HepG2 (cell line): ENCODE data around the gene PRMT7. TPM values are rescaled to one million over a fixed set of nuclear protein-coding genes. Genes with fewer than 3 reads are reported as not detected.

Experiments used
- ATAC-seq: fragments of 200-7000 bp; cut with Tn5 transposase; 3 replicates; pipeline ENCODE4 v1.9.1; 2020; ENCODE audit warnings: mild to moderate bottlenecking, moderate library complexity
- BruUV-seq: library from RNA; stranded (reverse); fragments of 400-500 nt; replicated peaks from 2 replicates; lab custom pipeline; 2021; lab: Mats Ljungman, UMichigan
- CTCF ChIA-PET: fragments of 300-600 bp; formaldehyde crosslinking; extraction: SDS; loops from one replicate; lab custom pipeline; 2021; ENCODE audit warnings: low total read pairs, inconsistent platforms, low intra/inter-chr PET ratio; lab: Yijun Ruan, JAX
- POLR2A ChIA-PET: fragments of 350-600 bp; sonication (Branson Sonifier 250); formaldehyde crosslinking; loops from one replicate; lab custom pipeline; 2020; ENCODE audit warnings: antibody characterized with exemption, inconsistent platforms; lab: Yijun Ruan, JAX
- DNase-seq: peaks from one replicate; pipeline ENCODE4 v3.0.0-alpha.2; 2015; ENCODE audit warnings: low spot score
- FAIRE-seq: peaks from 3 replicates; lab custom pipeline; 2011; peaks lifted over from hg19 to GRCh38; lab: Jason Lieb, UNC
- H2AFZ ChIP-seq: one replicate; pipeline ENCODE4 v1.6.1; 2011; ENCODE audit warnings: low read length, inconsistent platforms
- H3K27ac ChIP-seq: fragments of 300-600 bp; 3 replicates; pipeline ENCODE4 v1.8.0; 2011; ENCODE audit warnings: mixed run types, mild to moderate bottlenecking, mixed read lengths, low read length, inconsistent platforms; ENCODE audit not compliant: insufficient read depth; ENCODE audit errors: extremely low read length
- H3K27me3 ChIP-seq, 2 experiments: fragments of 200-600 bp in 1 of 2; 2 replicates in 1 of 2; 3 replicates in 1 of 2; pipeline versions ENCODE4 v1.6.0 to v1.8.0; 2011; ENCODE audit warnings: low read length in 2 of 2, mild to moderate bottlenecking in 2 of 2, moderate library complexity in 2 of 2, inconsistent platforms in 1 of 2; ENCODE audit not compliant: insufficient read depth in 2 of 2, control insufficient read depth in 1 of 2
- H3K36me3 ChIP-seq, 2 experiments: fragments of 200-600 bp in 1 of 2; replicated peaks in 1 of 2; 2 replicates in 1 of 2; 3 replicates in 1 of 2; pipeline versions ENCODE4 v1.5.1 to v1.8.0; 2011; ENCODE audit warnings: low read length in 2 of 2, inconsistent platforms in 1 of 2; ENCODE audit not compliant: insufficient read depth in 2 of 2, control insufficient read depth in 1 of 2
- H3K4me1 ChIP-seq: 2 replicates; pipeline ENCODE4 v1.5.1; 2012; ENCODE audit warnings: low read length, inconsistent platforms; ENCODE audit not compliant: insufficient read depth
- H3K4me2 ChIP-seq: 2 replicates; pipeline ENCODE4 v1.6.0; 2011; ENCODE audit warnings: low read depth, low read length, inconsistent platforms
- H3K4me3 ChIP-seq, 3 experiments: fragments of 200-600 bp in 1 of 3; sonication (generic), shearing (Covaris generic) in 1 of 3; replicated peaks in 1 of 3; 2 replicates each; pipeline ENCODE4 v1.5.1; 2011 to 2016; ENCODE audit warnings: low read length in 3 of 3, inconsistent platforms in 2 of 3, low read depth in 2 of 3, mild to moderate bottlenecking in 2 of 3, control low read depth in 1 of 3, mixed read lengths in 1 of 3; ENCODE audit not compliant: insufficient read depth in 1 of 3
- H3K79me2 ChIP-seq: one replicate; pipeline ENCODE4 v1.6.1; 2011; ENCODE audit warnings: low read length, inconsistent platforms; ENCODE audit not compliant: insufficient read depth
- H3K9ac ChIP-seq: 2 replicates; pipeline ENCODE4 v1.6.0; 2011; ENCODE audit warnings: mild to moderate bottlenecking, low read depth, low read length, inconsistent platforms; ENCODE audit not compliant: insufficient read depth
- H3K9me3 ChIP-seq: 2 replicates; pipeline ENCODE4 v1.5.1; 2012; ENCODE audit warnings: mild to moderate bottlenecking, low read length
- H4K20me1 ChIP-seq: 2 replicates; pipeline ENCODE4 v1.6.0; 2011; ENCODE audit warnings: inconsistent platforms, mild to moderate bottlenecking, low read length, moderate library complexity; ENCODE audit not compliant: insufficient read depth
- CEBPB ChIP-seq: IDR thresholded peaks from 2 replicates; pipeline ENCODE4 v1.6.1; 2011; ENCODE audit warnings: low read depth, low read length, improper control_type of control experiment, borderline replicate concordance
- ESRRA ChIP-seq: sonication (generic); formaldehyde crosslinking; IDR thresholded peaks from 2 replicates; pipeline ENCODE4 v1.5.1; 2020; ENCODE audit warnings: mild to moderate bottlenecking, low read depth, missing genetic modification reagents
- KDM3A ChIP-seq: IDR thresholded peaks from 2 replicates; pipeline ENCODE4 v1.6.1; 2018; ENCODE audit warnings: low read depth, missing compliant biosample characterization
- MAFK ChIP-seq, 2 experiments: IDR thresholded peaks in 1 of 2; conservative IDR thresholded peaks in 1 of 2; 2 replicates each; pipeline ENCODE4 v1.6.1; 2011; ENCODE audit warnings: improper control_type of control experiment in 2 of 2, low read length in 2 of 2
- MED13 ChIP-seq: sonication (generic); formaldehyde crosslinking; IDR thresholded peaks from 2 replicates; pipeline ENCODE4 v1.5.0; 2020; ENCODE audit warnings: missing genetic modification reagents
- PAX8 ChIP-seq: sonication (generic); formaldehyde crosslinking; IDR thresholded peaks from 2 replicates; pipeline ENCODE4 v1.8.0; 2022; ENCODE audit warnings: mild to moderate bottlenecking, missing genetic modification reagents, borderline replicate concordance
- PHF20 ChIP-seq: sonication (generic); formaldehyde crosslinking; IDR thresholded peaks from 2 replicates; pipeline ENCODE4 v1.5.0; 2020; ENCODE audit warnings: mild to moderate bottlenecking, missing genetic modification reagents
- THYN1 ChIP-seq: sonication (generic); formaldehyde crosslinking; IDR thresholded peaks from 2 replicates; pipeline ENCODE4 v1.8.1; 2023; ENCODE audit warnings: low read depth, mild to moderate bottlenecking, moderate library complexity, missing genetic modification reagents, borderline replicate concordance
- ZNF317 ChIP-seq: sonication (generic); formaldehyde crosslinking; IDR thresholded peaks from 2 replicates; pipeline ENCODE4 v1.5.0; 2020; ENCODE audit warnings: mild to moderate bottlenecking, missing genetic modification reagents
- ZNF430 ChIP-seq: sonication (generic); formaldehyde crosslinking; IDR thresholded peaks from 2 replicates; pipeline ENCODE4 v1.9.0; 2021; ENCODE audit warnings: mild to moderate bottlenecking, missing genetic modification reagents
- WGBS: methylation state at CpG from one replicate; pipeline ENCODE4 v1.1.6; 2017; ENCODE audit warnings: low lambda C conversion rate; 5-methylcytosine and 5-hydroxymethylcytosine counted together
- in situ Hi-C: cut with HindIII; loops from 2 replicates; pipeline ENCODE4 v1.10.0; 2017; ENCODE audit warnings: low pct_unique_long_range_greater_than_20kb; ENCODE audit not compliant: extremely low pct_ligation_motif_present
- intact Hi-C: fragments of 100-400 bp; cut with micrococcal nuclease; formaldehyde crosslinking; loops from one replicate; pipeline ENCODE4 v1.10.0; 2022; ENCODE audit not compliant: unreplicated experiment
- polyA plus RNA-seq, 8 experiments: library from polyadenylated mRNA; depleted of rRNA in 3 of 8; stranded (reverse) in 7 of 8; unstranded in 1 of 8; fragments of >200 nt; fragmentation: Illumina TruSeq in 4 of 8; extraction: Trizol in 4 of 8; gene quantifications; 2 replicates each; pipeline versions ENCODE4 v1.2.1 to v1.2.3, GENCODE V29; 2011 to 2016; ENCODE audit warnings: low read depth in 4 of 8, missing spikeins in 1 of 8, mixed read lengths in 1 of 8; ENCODE audit not compliant: insufficient read depth in 1 of 8
- total RNA-seq, 5 experiments: library from RNA; depleted of rRNA; stranded (reverse); fragments of >200 nt; fragmentation: Illumina TruSeq; extraction: Trizol; gene quantifications; 2 replicates each; pipeline ENCODE4 v1.2.3, GENCODE V29; 2016; ENCODE audit warnings: low read depth in 1 of 5
- TF ChIP-seq, protein P1 (sequence below), 2 experiments: IDR thresholded peaks; 2 replicates each; pipeline ENCODE4 v1.6.1; 2011 to 2012; ENCODE audit warnings: low read length in 2 of 2, borderline replicate concordance in 1 of 2, low read depth in 1 of 2, mild to moderate bottlenecking in 1 of 2, moderate library complexity in 1 of 2
- TF ChIP-seq, protein P2 (sequence below): sonication (generic); formaldehyde crosslinking; IDR thresholded peaks from 2 replicates; pipeline ENCODE4 v1.5.1; 2020; ENCODE audit warnings: mild to moderate bottlenecking, moderate library complexity, missing genetic modification reagents
- TF ChIP-seq, protein P3 (sequence below): sonication (generic); formaldehyde crosslinking; IDR thresholded peaks from 2 replicates; pipeline ENCODE4 v1.5.1; 2020; ENCODE audit warnings: missing genetic modification reagents, mild to moderate bottlenecking, borderline replicate concordance
- TF ChIP-seq, protein P4 (sequence below): sonication (generic); formaldehyde crosslinking; IDR thresholded peaks from 2 replicates; pipeline ENCODE4 v1.8.1; 2023; ENCODE audit warnings: mild to moderate bottlenecking, missing genetic modification reagents

PRMT7 gene
- total and polyA plus RNA-seq, 2 of the 13 experiments (the other 11 are each of a cell fraction or from before 2014, with no cell fraction given) = 47.5 to 55.0 TPM

DNA sequence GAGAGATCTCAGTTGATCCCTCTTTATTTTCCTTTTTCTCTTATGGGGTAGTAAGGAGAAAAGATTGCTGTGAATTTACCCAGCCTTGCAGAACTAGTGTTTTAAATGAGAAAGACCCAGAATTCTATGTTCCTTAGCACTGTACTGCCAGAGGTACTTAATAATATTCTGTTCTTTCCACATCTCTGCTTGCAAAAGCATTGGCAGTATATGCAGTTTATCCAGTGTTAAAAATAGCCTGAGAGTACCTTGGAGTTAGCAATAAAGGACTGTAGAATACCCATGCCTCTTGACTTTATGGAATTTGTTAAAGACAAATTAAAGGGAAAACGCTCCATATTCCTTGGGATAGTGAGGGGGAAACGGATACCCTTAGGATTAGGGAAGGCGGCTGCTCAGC, 34.6 kb upstream of the PRMT7 start:
- peaks cover 46% of the 10 kb centered on the region for H3K79me2 ChIP-seq
- DNase-seq = no peak
- H3K27ac ChIP-seq = peak overlapping the region; percentile 52

More for the DNA sequence above, 34.6 kb upstream of the PRMT7 start:
- FAIRE-seq (no peak), ATAC-seq (no peak)
- in situ Hi-C loops (no loop called here), intact Hi-C loops (no loop called here)
- Histone ChIP-seq H3K9me3 (no peaks in the 10 kb centered on the region), H3K4me3 (no peak overlapping the region), H3K4me2 (peak overlapping the region; percentile 48; the same call in 1 of the 2 replicates), H3K4me1 (peaks cover 67% of the 10 kb centered on the region), H3K27me3 (no peaks in the 10 kb centered on the region), H3K9ac (peak overlapping the region; percentile 27; the same call in 1 of the 2 replicates), H4K20me1 (peaks cover 4% of the 10 kb centered on the region; the same call in 1 of the 2 replicates), H3K36me3 (peaks cover 20 to 41% of the 10 kb centered on the region in 2 experiments), H2AFZ (no peak overlapping the region)
- no TSS peak for BruUV-seq
- WGBS = 67% methylated on average over 3 of the region's 3 CpGs
- ChIA-PET POLR2A (interaction anchor here (1.1 to 2.4 kb wide), 4 partner anchors 9 to 35 kb away, joined by 3 to 16 read pairs (median 7); partner anchors contain the start of genes PRMT7, SLC7A6 and SLC7A6OS), CTCF (no interaction called here)
- no peak for TF ChIP-seq KDM3A (CRISPR knock-in tag)
- TF ChIP-seq MED13 = no peak
- no peak for TF ChIP-seq MAFK (conservative IDR thresholded peaks at IDR 0.05 in 1 of 2, IDR thresholded peaks at IDR 0.05 in 1 of 2; ENCODE audit: low read length in 2 of 2)
- no peak for TF ChIP-seq CEBPB
- no peak for TF ChIP-seq PHF20
- TF ChIP-seq, protein P1, sequence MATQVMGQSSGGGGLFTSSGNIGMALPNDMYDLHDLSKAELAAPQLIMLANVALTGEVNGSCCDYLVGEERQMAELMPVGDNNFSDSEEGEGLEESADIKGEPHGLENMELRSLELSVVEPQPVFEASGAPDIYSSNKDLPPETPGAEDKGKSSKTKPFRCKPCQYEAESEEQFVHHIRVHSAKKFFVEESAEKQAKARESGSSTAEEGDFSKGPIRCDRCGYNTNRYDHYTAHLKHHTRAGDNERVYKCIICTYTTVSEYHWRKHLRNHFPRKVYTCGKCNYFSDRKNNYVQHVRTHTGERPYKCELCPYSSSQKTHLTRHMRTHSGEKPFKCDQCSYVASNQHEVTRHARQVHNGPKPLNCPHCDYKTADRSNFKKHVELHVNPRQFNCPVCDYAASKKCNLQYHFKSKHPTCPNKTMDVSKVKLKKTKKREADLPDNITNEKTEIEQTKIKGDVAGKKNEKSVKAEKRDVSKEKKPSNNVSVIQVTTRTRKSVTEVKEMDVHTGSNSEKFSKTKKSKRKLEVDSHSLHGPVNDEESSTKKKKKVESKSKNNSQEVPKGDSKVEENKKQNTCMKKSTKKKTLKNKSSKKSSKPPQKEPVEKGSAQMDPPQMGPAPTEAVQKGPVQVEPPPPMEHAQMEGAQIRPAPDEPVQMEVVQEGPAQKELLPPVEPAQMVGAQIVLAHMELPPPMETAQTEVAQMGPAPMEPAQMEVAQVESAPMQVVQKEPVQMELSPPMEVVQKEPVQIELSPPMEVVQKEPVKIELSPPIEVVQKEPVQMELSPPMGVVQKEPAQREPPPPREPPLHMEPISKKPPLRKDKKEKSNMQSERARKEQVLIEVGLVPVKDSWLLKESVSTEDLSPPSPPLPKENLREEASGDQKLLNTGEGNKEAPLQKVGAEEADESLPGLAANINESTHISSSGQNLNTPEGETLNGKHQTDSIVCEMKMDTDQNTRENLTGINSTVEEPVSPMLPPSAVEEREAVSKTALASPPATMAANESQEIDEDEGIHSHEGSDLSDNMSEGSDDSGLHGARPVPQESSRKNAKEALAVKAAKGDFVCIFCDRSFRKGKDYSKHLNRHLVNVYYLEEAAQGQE (IDR thresholded peaks at IDR 0.05; ENCODE audit: borderline replicate concordance in 1 of 2, low read depth in 1 of 2, low read length in 2 of 2) = no peak
- TF ChIP-seq, protein P2, sequence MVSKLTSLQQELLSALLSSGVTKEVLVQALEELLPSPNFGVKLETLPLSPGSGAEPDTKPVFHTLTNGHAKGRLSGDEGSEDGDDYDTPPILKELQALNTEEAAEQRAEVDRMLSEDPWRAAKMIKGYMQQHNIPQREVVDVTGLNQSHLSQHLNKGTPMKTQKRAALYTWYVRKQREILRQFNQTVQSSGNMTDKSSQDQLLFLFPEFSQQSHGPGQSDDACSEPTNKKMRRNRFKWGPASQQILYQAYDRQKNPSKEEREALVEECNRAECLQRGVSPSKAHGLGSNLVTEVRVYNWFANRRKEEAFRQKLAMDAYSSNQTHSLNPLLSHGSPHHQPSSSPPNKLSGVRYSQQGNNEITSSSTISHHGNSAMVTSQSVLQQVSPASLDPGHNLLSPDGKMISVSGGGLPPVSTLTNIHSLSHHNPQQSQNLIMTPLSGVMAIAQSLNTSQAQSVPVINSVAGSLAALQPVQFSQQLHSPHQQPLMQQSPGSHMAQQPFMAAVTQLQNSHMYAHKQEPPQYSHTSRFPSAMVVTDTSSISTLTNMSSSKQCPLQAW (CRISPR knock-in tag) = no peak
- TF ChIP-seq, protein P3, sequence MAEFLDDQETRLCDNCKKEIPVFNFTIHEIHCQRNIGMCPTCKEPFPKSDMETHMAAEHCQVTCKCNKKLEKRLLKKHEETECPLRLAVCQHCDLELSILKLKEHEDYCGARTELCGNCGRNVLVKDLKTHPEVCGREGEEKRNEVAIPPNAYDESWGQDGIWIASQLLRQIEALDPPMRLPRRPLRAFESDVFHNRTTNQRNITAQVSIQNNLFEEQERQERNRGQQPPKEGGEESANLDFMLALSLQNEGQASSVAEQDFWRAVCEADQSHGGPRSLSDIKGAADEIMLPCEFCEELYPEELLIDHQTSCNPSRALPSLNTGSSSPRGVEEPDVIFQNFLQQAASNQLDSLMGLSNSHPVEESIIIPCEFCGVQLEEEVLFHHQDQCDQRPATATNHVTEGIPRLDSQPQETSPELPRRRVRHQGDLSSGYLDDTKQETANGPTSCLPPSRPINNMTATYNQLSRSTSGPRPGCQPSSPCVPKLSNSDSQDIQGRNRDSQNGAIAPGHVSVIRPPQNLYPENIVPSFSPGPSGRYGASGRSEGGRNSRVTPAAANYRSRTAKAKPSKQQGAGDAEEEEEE = no peak
- TF ChIP-seq, protein P4, sequence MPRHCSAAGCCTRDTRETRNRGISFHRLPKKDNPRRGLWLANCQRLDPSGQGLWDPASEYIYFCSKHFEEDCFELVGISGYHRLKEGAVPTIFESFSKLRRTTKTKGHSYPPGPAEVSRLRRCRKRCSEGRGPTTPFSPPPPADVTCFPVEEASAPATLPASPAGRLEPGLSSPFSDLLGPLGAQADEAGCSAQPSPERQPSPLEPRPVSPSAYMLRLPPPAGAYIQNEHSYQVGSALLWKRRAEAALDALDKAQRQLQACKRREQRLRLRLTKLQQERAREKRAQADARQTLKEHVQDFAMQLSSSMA (CRISPR knock-in tag) = no peak
- no peak for TF ChIP-seq PAX8 (CRISPR knock-in tag)
- no peak for TF ChIP-seq ESRRA (CRISPR knock-in tag)
- no peak for TF ChIP-seq THYN1
- TF ChIP-seq ZNF317 (CRISPR knock-in tag) = no peak
- no peak for TF ChIP-seq ZNF430 (CRISPR knock-in tag)
